CD14-positive monocyte (primary cell): ENCODE measurements around the gene PTX3. TPM values are rescaled to one million over a fixed set of nuclear protein-coding genes. Genes with fewer than 3 reads are reported as not detected.

ENCODE experiments used
- DNase-seq, 3 donors: peaks; one replicate each; pipeline ENCODE4 v3.0.0-alpha.2; 2011 to 2022
- H2AFZ ChIP-seq: 2 replicates; pipeline ENCODE4 v1.6.0; 2012; ENCODE audit warnings: mild to moderate bottlenecking, low read depth, low read length, inconsistent platforms; ENCODE audit not compliant: insufficient read depth, poor library complexity, severe bottlenecking
- H3K27ac ChIP-seq, 2 donors: 1 replicate in 1 of 2; 2 replicates in 1 of 2; pipeline ENCODE4 v1.5.1; 2012 to 2013; ENCODE audit warnings: low read length in 2 of 2, control low read depth in 1 of 2, inconsistent platforms in 1 of 2, low read depth in 1 of 2, mild to moderate bottlenecking in 1 of 2
- H3K27me3 ChIP-seq, 2 donors: one replicate each; pipeline versions ENCODE4 v1.6.0 to v1.6.1; 2011 to 2013; ENCODE audit warnings: low read length in 2 of 2; ENCODE audit not compliant: control insufficient read depth in 2 of 2, insufficient read depth in 2 of 2
- H3K36me3 ChIP-seq, 2 donors: replicated peaks in 1 of 2; 1 replicate in 1 of 2; 2 replicates in 1 of 2; pipeline versions ENCODE4 v1.5.1 to v1.6.1; 2012 to 2013; ENCODE audit warnings: low read length in 2 of 2, control low read depth in 1 of 2, inconsistent platforms in 1 of 2, mild to moderate bottlenecking in 1 of 2; ENCODE audit not compliant: insufficient read depth in 2 of 2, control insufficient read depth in 1 of 2
- H3K4me1 ChIP-seq, 2 donors: 1 replicate in 1 of 2; 2 replicates in 1 of 2; pipeline versions ENCODE4 v1.5.1 to v1.6.1; 2012 to 2013; ENCODE audit warnings: low read length in 2 of 2, control low read depth in 1 of 2, inconsistent platforms in 1 of 2, mild to moderate bottlenecking in 1 of 2, moderate library complexity in 1 of 2; ENCODE audit not compliant: insufficient read depth in 2 of 2, control insufficient read depth in 1 of 2
- H3K4me2 ChIP-seq: replicated peaks from 2 replicates; pipeline ENCODE3; 2012; ENCODE audit warnings: low read length, moderate library complexity, mild to moderate bottlenecking; ENCODE audit not compliant: poor library complexity, severe bottlenecking; ENCODE audit errors: extremely low read depth
- H3K4me3 ChIP-seq, 3 experiments: fragments of 200-600 bp in 1 of 3; sonication (generic) in 1 of 3; replicated peaks in 1 of 3; 1 replicate in 2 of 3; 2 replicates in 1 of 3; pipeline ENCODE4 v1.5.1; 2011 to 2013; ENCODE audit warnings: low read length in 3 of 3, mild to moderate bottlenecking in 3 of 3, control low read depth in 2 of 3, low read depth in 2 of 3, inconsistent platforms in 1 of 3, moderate library complexity in 1 of 3
- H3K79me2 ChIP-seq: 2 replicates; pipeline ENCODE4 v1.6.0; 2012; ENCODE audit warnings: mild to moderate bottlenecking, control low read depth, inconsistent platforms, low read length, moderate library complexity; ENCODE audit not compliant: insufficient read depth
- H3K9ac ChIP-seq: 2 replicates; pipeline ENCODE4 v1.6.0; 2017; ENCODE audit warnings: low read length, mild to moderate bottlenecking; ENCODE audit not compliant: insufficient read depth, poor library complexity, severe bottlenecking
- H3K9me3 ChIP-seq, 2 donors: replicated peaks in 1 of 2; 1 replicate in 1 of 2; 2 replicates in 1 of 2; pipeline versions ENCODE4 v1.5.1 to v1.6.1; 2012 to 2013; ENCODE audit warnings: low read length in 2 of 2, control low read depth in 1 of 2; ENCODE audit not compliant: control insufficient read depth in 1 of 2, insufficient read depth in 1 of 2
- H4K20me1 ChIP-seq: 2 replicates; pipeline ENCODE4 v1.6.0; 2012; ENCODE audit warnings: mild to moderate bottlenecking, low read length, control low read depth, moderate library complexity; ENCODE audit not compliant: insufficient read depth
- H3K27ac Mint-ChIP-seq, 7 donors: one replicate each; pipeline ENCODE4 v1.8.0; 2020; ENCODE audit warnings: mild to moderate bottlenecking in 7 of 7, mixed read lengths in 7 of 7, moderate library complexity in 6 of 7, inconsistent platforms in 2 of 7
- H3K27me3 Mint-ChIP-seq, 3 donors: one replicate each; pipeline ENCODE4 v1.8.0; 2021 to 2022; ENCODE audit warnings: low read depth in 3 of 3, mild to moderate bottlenecking in 3 of 3, mixed read lengths in 3 of 3, moderate library complexity in 3 of 3, inconsistent platforms in 1 of 3
- H3K36me3 Mint-ChIP-seq, 2 donors: one replicate each; pipeline ENCODE4 v1.8.0; 2020; ENCODE audit warnings: mixed read lengths in 2 of 2, inconsistent platforms in 1 of 2, mild to moderate bottlenecking in 1 of 2
- H3K4me1 Mint-ChIP-seq: one replicate; pipeline ENCODE4 v1.8.0; 2020; ENCODE audit warnings: mild to moderate bottlenecking, mixed read lengths
- H3K4me3 Mint-ChIP-seq, 2 donors: one replicate each; pipeline ENCODE4 v1.8.0; 2020; ENCODE audit warnings: mild to moderate bottlenecking in 2 of 2, mixed read lengths in 2 of 2, moderate library complexity in 1 of 2
- H3K9me3 Mint-ChIP-seq, 7 donors: one replicate each; pipeline ENCODE4 v1.8.0; 2020 to 2022; ENCODE audit warnings: mixed read lengths in 7 of 7, mild to moderate bottlenecking in 6 of 7, moderate library complexity in 6 of 7, inconsistent platforms in 2 of 7
- CTCF ChIP-seq: fragments of 200-600 bp; IDR thresholded peaks from one replicate; pipeline ENCODE4 v1.8.0; 2022; ENCODE audit warnings: antibody characterized with exemption, mild to moderate bottlenecking
- WGBS: methylation state at CpG from one replicate; pipeline ENCODE4 v1.1.5; 2013; ENCODE audit warnings: missing lambda C conversion rate; ENCODE audit not compliant: insufficient coverage; 5-methylcytosine and 5-hydroxymethylcytosine counted together
- intact Hi-C, 2 donors: fragments of 100-400 bp; cut with micrococcal nuclease; formaldehyde crosslinking; loops; one replicate each; pipeline versions ENCODE4 v1.15.0 to v1.15.1; 2023
- polyA plus RNA-seq, 3 donors: library from polyadenylated mRNA; depleted of rRNA in 1 of 3; unstranded in 2 of 3; stranded (reverse) in 1 of 3; fragments of 300-500 nt in 2 of 3; fragments of >200 nt in 1 of 3; fragmentation: Illumina TruSeq in 2 of 3; gene quantifications; 1 replicate in 2 of 3; 2 replicates in 1 of 3; pipeline ENCODE4 v1.2.3, GENCODE V29; 2012 to 2021

Gene PTX3
- polyA plus RNA-seq, 3 donors: 9.1 to 84.5 (median 10.5) TPM

DNA sequence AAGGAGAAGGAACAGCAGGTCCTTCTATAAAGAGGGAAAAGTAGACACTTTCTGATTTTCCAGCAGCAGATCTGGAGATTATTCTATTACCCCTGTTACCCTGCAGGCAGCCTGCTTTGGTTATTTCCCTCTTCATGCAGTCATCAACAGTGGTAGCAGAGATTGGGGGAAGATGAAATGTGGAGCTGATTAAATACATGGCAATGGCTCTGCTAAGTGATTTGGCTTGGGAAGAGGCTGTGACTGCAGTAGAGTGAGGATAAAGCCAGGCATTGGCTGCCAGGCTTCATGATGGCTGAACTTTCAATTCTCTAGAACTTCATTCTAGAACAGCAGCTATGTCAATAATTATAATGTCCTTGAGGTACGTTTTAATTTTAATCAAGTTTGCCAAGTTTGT is 29.1 kb downstream of the PTX3 start:
- intact Hi-C loops: loop anchor here in 1 of 2 donors (5.0 to 10.0 kb wide), 2 partner anchors 33 to 51 kb away; no protein-coding TSS in a partner anchor
- H3K4me1 ChIP-seq: peaks cover 26 to 39% of the 10 kb centered on the region in 2 donors
- no peaks in the 10 kb centered on the region for H3K27me3 ChIP-seq
- Mint-ChIP-seq H3K36me3 (peaks cover 0 to 4% of the 10 kb centered on the region in 2 donors), H3K4me1 (peaks cover 38% of the 10 kb centered on the region), H3K27ac (no peak overlapping the region), H3K4me3 (no peak overlapping the region), H3K27me3 (peaks cover 0 to under 1% (median 0%) of the 10 kb centered on the region in 3 donors), H3K9me3 (no peaks in the 10 kb centered on the region)
- H3K9ac ChIP-seq: no peak overlapping the region
- H3K4me3 ChIP-seq: no peak overlapping the region
- TF ChIP-seq CTCF: no peak
- H3K9me3 ChIP-seq: no peaks in the 10 kb centered on the region
- H4K20me1 ChIP-seq: no peaks in the 10 kb centered on the region
- DNase-seq: no peak
- no peak overlapping the region for H3K27ac ChIP-seq
- no peaks in the 10 kb centered on the region for H3K79me2 ChIP-seq
- no peak overlapping the region for H3K4me2 ChIP-seq
- no peak overlapping the region for H2AFZ ChIP-seq
- no CpG with 5 or more reads among the region's 1 CpG for WGBS
- no peaks in the 10 kb centered on the region for H3K36me3 ChIP-seq

- H3K9me3 Mint-ChIP-seq: no peaks in the 10 kb centered on the region
- H3K4me1 Mint-ChIP-seq: peaks cover 38% of the 10 kb centered on the region
- no peaks in the 10 kb centered on the region for H3K27me3 Mint-ChIP-seq
- Histone ChIP-seq H2AFZ (peak overlapping the region; percentile 57), H3K4me2 (peak overlapping the region; percentile 21), H3K79me2 (no peaks in the 10 kb centered on the region), H3K36me3 (no peaks in the 10 kb centered on the region), H3K4me1 (peaks cover 26 to 39% of the 10 kb centered on the region in 2 donors), H3K9me3 (no peaks in the 10 kb centered on the region), H3K27me3 (no peaks in the 10 kb centered on the region), H3K9ac (no peak overlapping the region), H3K4me3 (peak overlapping the region in 1 of 3 experiments; percentile 1), H3K27ac (peak overlapping the region in 1 of 2 donors; percentile 78), H4K20me1 (no peaks in the 10 kb centered on the region)
- H3K4me3 Mint-ChIP-seq: no peak overlapping the region
- peaks cover 0 to 4% of the 10 kb centered on the region in 2 donors for H3K36me3 Mint-ChIP-seq
- no peak for DNase-seq
- no peak for TF ChIP-seq CTCF
- WGBS: no CpG with 5 or more reads among the region's 1 CpG
- H3K27ac Mint-ChIP-seq: peak overlapping the region in 5 of 7 donors; percentile 72 to 88 (median 78)
- intact Hi-C loops: loop anchor here in 1 of 2 donors (5.0 to 10.0 kb wide), 2 partner anchors 35 to 52 kb away; no protein-coding TSS in a partner anchor
Observed at GRCh38 chr3:157467200-157467599, 30.6 kb downstream of the PTX3 start.
